Stimulated activated CD4-positive, alpha-beta T cell treated with anti-CD3 and anti-CD28 coated beads, Interleukin-1b, Interleukin-23, amount 100 ng/mL, for 48 hours (primary cell): Measurements from ENCODE around the gene TSPAN12.

ENCODE experiments used
- DNase-seq: peaks from one replicate; pipeline ENCODE4 v3.0.0-alpha.2; 2020

Gene TSPAN12

DNA sequence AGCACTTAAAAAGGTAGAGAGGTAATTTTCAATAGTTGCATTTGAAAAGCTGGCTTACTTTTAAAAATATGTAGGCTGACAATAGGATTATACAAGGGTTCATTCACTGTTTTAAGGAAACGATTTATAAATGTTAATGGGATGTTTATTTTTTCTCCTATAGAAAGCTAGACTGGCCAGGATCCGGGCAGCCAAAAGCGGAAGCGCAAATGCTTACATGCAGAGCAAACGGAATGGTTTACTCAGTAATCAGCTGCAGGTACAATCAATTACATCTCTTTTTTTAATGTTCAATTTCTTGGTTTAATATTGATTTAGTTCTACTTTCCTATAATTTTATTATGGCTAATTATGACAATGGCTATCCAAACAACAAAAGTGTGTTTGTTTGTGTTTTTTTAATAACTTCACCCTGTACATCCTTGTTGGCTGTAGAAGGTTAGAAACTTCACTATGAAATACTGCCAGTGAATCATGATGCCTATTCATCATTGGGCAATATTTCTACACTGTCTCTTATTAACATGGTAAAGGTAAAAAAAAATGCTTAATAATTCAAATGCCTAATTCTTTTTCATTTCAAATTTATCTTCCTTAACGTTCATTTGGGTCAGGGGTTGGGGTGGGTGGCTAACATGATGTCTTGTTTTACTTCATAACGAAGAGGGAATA lies 116.4 kb downstream of the TSPAN12 start:
- no peak for DNase-seq

- DNase-seq: no peak
Observed at GRCh38 chr7:120740348-120740747, 117.6 kb downstream of the TSPAN12 start.

DNA sequence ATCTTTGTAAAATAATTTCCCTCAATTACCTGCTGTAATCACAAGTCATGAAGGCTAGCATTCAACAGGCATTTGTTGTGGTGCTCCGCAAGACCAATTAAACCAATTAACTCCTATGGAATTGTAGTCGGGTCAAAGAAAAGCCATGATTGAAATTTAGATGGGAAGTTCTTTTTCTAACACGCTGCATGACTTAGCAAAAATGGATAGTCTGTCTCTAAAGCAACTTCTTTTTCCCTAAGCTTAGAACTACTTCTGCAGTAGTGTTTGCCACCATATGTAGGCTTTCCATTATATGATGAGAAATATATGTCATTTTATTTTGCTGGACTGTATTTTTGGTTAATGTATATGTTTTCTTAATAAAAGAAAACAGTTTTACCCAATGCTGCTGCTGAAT lies 119.1 kb downstream of the TSPAN12 start:
- no peak for DNase-seq
